H9 (cell line): ENCODE measurements around the gene BTBD7. TPM values are rescaled to one million over a fixed set of nuclear protein-coding genes. Genes with fewer than 3 reads are reported as not detected.
A peak's percentile ranks its signal among the peaks of the same experiment; 100 is the strongest.

ENCODE experiments used
- DNase-seq: peaks from one replicate; pipeline ENCODE4 v3.0.0-alpha.2; 2017
- H2AFZ ChIP-seq: one replicate; pipeline ENCODE4 v1.6.1; 2013; ENCODE audit warnings: mild to moderate bottlenecking, low read length, control low read depth, moderate library complexity
- H2AK5ac ChIP-seq: 2 replicates; pipeline ENCODE4 v1.6.1; 2013; ENCODE audit warnings: low read length, control low read depth, mixed read lengths; ENCODE audit not compliant: insufficient read length
- H2BK120ac ChIP-seq: one replicate; pipeline ENCODE4 v1.6.1; 2013; ENCODE audit warnings: low read depth, mild to moderate bottlenecking, low read length, control low read depth, inconsistent platforms; ENCODE audit not compliant: poor library complexity, severe bottlenecking
- H2BK12ac ChIP-seq: 2 replicates; pipeline ENCODE4 v1.6.1; 2013; ENCODE audit warnings: low read length, control low read depth, mixed read lengths, low read depth; ENCODE audit not compliant: insufficient read length
- H2BK15ac ChIP-seq: 2 replicates; pipeline ENCODE4 v1.6.1; 2013; ENCODE audit warnings: low read depth, low read length, control low read depth
- H2BK20ac ChIP-seq: one replicate; pipeline ENCODE4 v1.6.1; 2013; ENCODE audit warnings: low read depth, mild to moderate bottlenecking, low read length, control low read depth, inconsistent platforms; ENCODE audit not compliant: poor library complexity, severe bottlenecking
- H2BK5ac ChIP-seq: 2 replicates; pipeline ENCODE4 v1.6.1; 2013; ENCODE audit warnings: low read length, control low read depth, mixed read lengths; ENCODE audit not compliant: insufficient read length
- H3K14ac ChIP-seq: 2 replicates; pipeline ENCODE4 v1.6.1; 2013; ENCODE audit warnings: low read length, control low read depth; ENCODE audit not compliant: insufficient read depth
- H3K18ac ChIP-seq: 2 replicates; pipeline ENCODE4 v1.6.1; 2013; ENCODE audit warnings: low read depth, mild to moderate bottlenecking, mixed read lengths, low read length, control low read depth; ENCODE audit not compliant: insufficient read length
- H3K23ac ChIP-seq: 2 replicates; pipeline ENCODE4 v1.6.1; 2013; ENCODE audit warnings: low read length, control low read depth, mixed read lengths, low read depth; ENCODE audit not compliant: insufficient read length
- H3K23me2 ChIP-seq: 2 replicates; pipeline ENCODE4 v1.6.1; 2013; ENCODE audit warnings: low read depth, mild to moderate bottlenecking, mixed read lengths, low read length, control low read depth; ENCODE audit not compliant: insufficient read length, poor library complexity, severe bottlenecking
- H3K27ac ChIP-seq: 2 replicates; pipeline ENCODE4 v1.5.1; 2013; ENCODE audit warnings: low read length, control low read depth, mixed read lengths, low read depth; ENCODE audit not compliant: insufficient read length
- H3K27me3 ChIP-seq: 2 replicates; pipeline ENCODE4 v1.6.1; 2013; ENCODE audit warnings: low read length, control low read depth, inconsistent platforms; ENCODE audit not compliant: insufficient read depth
- H3K4ac ChIP-seq: 2 replicates; pipeline ENCODE4 v1.6.1; 2013; ENCODE audit warnings: low read depth, mild to moderate bottlenecking, control low read depth, inconsistent platforms, low read length, moderate library complexity
- H3K4me1 ChIP-seq: 2 replicates; pipeline ENCODE4 v1.6.1; 2013; ENCODE audit warnings: low read length, control low read depth, inconsistent platforms; ENCODE audit not compliant: insufficient read depth
- H3K4me2 ChIP-seq: 2 replicates; pipeline ENCODE4 v1.6.1; 2013; ENCODE audit warnings: low read length, control low read depth, mixed read lengths; ENCODE audit not compliant: insufficient read length, insufficient read depth
- H3K56ac ChIP-seq: 2 replicates; pipeline ENCODE4 v1.6.1; 2013; ENCODE audit warnings: low read depth, mild to moderate bottlenecking, mixed read lengths, low read length, control low read depth; ENCODE audit not compliant: insufficient read length
- H3K79me1 ChIP-seq: 2 replicates; pipeline ENCODE4 v1.6.1; 2013; ENCODE audit warnings: low read depth, mild to moderate bottlenecking, moderate library complexity, low read length, control low read depth, inconsistent platforms; ENCODE audit not compliant: insufficient read depth, poor library complexity, severe bottlenecking
- H3K79me2 ChIP-seq: 2 replicates; pipeline ENCODE4 v1.6.1; 2013; ENCODE audit warnings: low read length, control low read depth, inconsistent platforms; ENCODE audit not compliant: insufficient read depth
- H3K9ac ChIP-seq: 2 replicates; pipeline ENCODE4 v1.6.1; 2013; ENCODE audit warnings: low read length, control low read depth, mixed read lengths; ENCODE audit not compliant: insufficient read length; ENCODE audit errors: extremely low read depth
- H3K9me3 ChIP-seq: one replicate; pipeline ENCODE4 v1.6.1; 2013; ENCODE audit warnings: low read depth, low read length, inconsistent platforms; ENCODE audit not compliant: control insufficient read depth
- H3T11ph ChIP-seq: one replicate; pipeline ENCODE4 v1.6.1; 2013; ENCODE audit warnings: mild to moderate bottlenecking, low read length, control low read depth, inconsistent platforms
- H4K20me1 ChIP-seq: one replicate; pipeline ENCODE4 v1.6.1; 2013; ENCODE audit not compliant: control insufficient read depth, insufficient read length, insufficient read depth
- H4K5ac ChIP-seq: 2 replicates; pipeline ENCODE4 v1.6.1; 2013; ENCODE audit warnings: low read depth, mild to moderate bottlenecking, mixed read lengths, low read length, control low read depth; ENCODE audit not compliant: insufficient read length
- H4K8ac ChIP-seq: replicated peaks from 2 replicates; pipeline ENCODE4 v1.6.1; 2013; ENCODE audit warnings: low read length, control low read depth, mixed read lengths, low read depth; ENCODE audit not compliant: insufficient read length
- H4K91ac ChIP-seq: 2 replicates; pipeline ENCODE4 v1.6.1; 2013; ENCODE audit warnings: low read depth, mild to moderate bottlenecking, moderate library complexity, mixed read lengths, low read length, control low read depth; ENCODE audit not compliant: insufficient read length
- H3K27ac Mint-ChIP-seq, 3 experiments: 2 replicates in 2 of 3; 3 replicates in 1 of 3; pipeline ENCODE4 v1.8.0; 2020 to 2021; ENCODE audit warnings: mixed read lengths in 3 of 3, mild to moderate bottlenecking in 1 of 3, moderate library complexity in 1 of 3
- H3K27me3 Mint-ChIP-seq: 2 replicates; pipeline ENCODE4 v1.8.0; 2021; ENCODE audit warnings: low read depth, mild to moderate bottlenecking, moderate library complexity, mixed read lengths
- H3K36me3 Mint-ChIP-seq, 3 experiments: 2 replicates in 2 of 3; 3 replicates in 1 of 3; pipeline ENCODE4 v1.8.0; 2020 to 2021; ENCODE audit warnings: low read depth in 3 of 3, mixed read lengths in 3 of 3; ENCODE audit not compliant: insufficient read depth in 1 of 3
- H3K4me1 Mint-ChIP-seq, 2 experiments: 2 replicates each; pipeline ENCODE4 v1.8.0; 2020; ENCODE audit warnings: mixed read lengths in 2 of 2
- H3K4me3 Mint-ChIP-seq, 2 experiments: 2 replicates in 1 of 2; 3 replicates in 1 of 2; pipeline ENCODE4 v1.8.0; 2020 to 2021; ENCODE audit warnings: mild to moderate bottlenecking in 2 of 2, mixed read lengths in 2 of 2, moderate library complexity in 1 of 2
- H3K9me3 Mint-ChIP-seq, 2 experiments: 2 replicates in 1 of 2; 3 replicates in 1 of 2; pipeline ENCODE4 v1.8.0; 2020; ENCODE audit warnings: mild to moderate bottlenecking in 2 of 2, mixed read lengths in 2 of 2, moderate library complexity in 1 of 2
- WGBS: extraction: QIAGEN DNeasy Blood & Tissue Kit; methylation state at CpG from one replicate; pipeline ENCODE4 v1.1.7; 2013; ENCODE audit warnings: missing lambda C conversion rate, low lambda C conversion rate, mixed read lengths; ENCODE audit not compliant: insufficient read length; ENCODE audit errors: extremely low coverage; 5-methylcytosine and 5-hydroxymethylcytosine counted together
- total RNA-seq: library from RNA; stranded (reverse); gene quantifications from 2 replicates; pipeline ENCODE4 v1.2.1, GENCODE V29; 2021
- TF ChIP-seq, protein P1 (sequence below): fragments of 200-600 bp; sonication (generic); conservative IDR thresholded peaks from 3 replicates; pipeline ENCODE4 v1.8.0; 2021; ENCODE audit warnings: antibody characterized with exemption, mild to moderate bottlenecking

BTBD7 gene
- total RNA-seq, 1 experiment from 2014 or later: 44.1 TPM

DNA sequence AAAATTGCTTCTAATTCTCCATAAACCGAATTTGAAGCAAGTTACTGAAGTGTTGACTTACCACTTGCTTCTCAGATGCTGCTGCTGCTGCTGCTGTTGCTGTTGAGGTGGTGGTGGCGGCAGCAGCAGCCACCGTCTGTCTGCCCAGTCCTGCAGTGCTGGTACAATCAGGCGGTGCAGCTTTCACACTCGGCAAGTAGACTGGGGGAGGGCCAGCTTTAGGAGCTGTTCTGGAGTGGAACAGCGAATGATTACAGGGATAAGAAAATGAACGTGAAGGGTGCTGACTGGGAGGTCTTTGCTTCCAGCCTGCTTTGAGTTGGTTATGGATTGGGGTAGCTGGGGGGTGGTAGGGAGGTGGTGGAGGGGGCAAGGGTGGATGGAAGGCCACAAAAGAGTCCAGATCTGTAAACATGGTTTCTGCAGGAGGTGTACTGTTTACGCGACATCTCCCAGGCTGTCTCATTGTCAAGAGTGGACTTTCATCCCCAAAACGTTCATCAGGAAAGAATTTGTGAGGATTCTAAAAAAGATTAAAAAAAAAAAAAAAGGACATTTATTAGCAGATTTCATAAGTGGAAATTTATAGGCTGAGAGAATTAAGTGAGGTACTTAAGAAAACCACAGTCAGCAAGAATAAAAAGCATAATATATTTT, 86.9 kb downstream of the BTBD7 start:
- Histone ChIP-seq H3K27me3 (no peaks in the 10 kb centered on the region), H3K23me2 (no peaks in the 10 kb centered on the region), H3K14ac (no peak overlapping the region), H2BK12ac (no peak overlapping the region), H2BK20ac (no peak overlapping the region), H3T11ph (no peak overlapping the region), H4K91ac (no peak overlapping the region), H2BK5ac (no peak overlapping the region), H3K56ac (no peak overlapping the region), H3K4ac (no peak overlapping the region), H3K27ac (no peak overlapping the region), H3K18ac (no peak overlapping the region), H2BK15ac (no peak overlapping the region), H3K4me2 (no peak overlapping the region), H2AFZ (no peak overlapping the region), H3K79me1 (no peaks in the 10 kb centered on the region), H4K8ac (no peak overlapping the region), H2AK5ac (no peak overlapping the region), H4K20me1 (no peaks in the 10 kb centered on the region), H2BK120ac (no peak overlapping the region), H4K5ac (no peak overlapping the region), H3K9me3 (no peaks in the 10 kb centered on the region), H3K23ac (no peak overlapping the region), H3K4me1 (no peaks in the 10 kb centered on the region), H3K79me2 (no peaks in the 10 kb centered on the region), H3K9ac (no peak overlapping the region)
- no peak for DNase-seq
- no peak overlapping the region for H3K4me3 Mint-ChIP-seq
- H3K9me3 Mint-ChIP-seq: no peaks in the 10 kb centered on the region
- TF ChIP-seq, protein P1, sequence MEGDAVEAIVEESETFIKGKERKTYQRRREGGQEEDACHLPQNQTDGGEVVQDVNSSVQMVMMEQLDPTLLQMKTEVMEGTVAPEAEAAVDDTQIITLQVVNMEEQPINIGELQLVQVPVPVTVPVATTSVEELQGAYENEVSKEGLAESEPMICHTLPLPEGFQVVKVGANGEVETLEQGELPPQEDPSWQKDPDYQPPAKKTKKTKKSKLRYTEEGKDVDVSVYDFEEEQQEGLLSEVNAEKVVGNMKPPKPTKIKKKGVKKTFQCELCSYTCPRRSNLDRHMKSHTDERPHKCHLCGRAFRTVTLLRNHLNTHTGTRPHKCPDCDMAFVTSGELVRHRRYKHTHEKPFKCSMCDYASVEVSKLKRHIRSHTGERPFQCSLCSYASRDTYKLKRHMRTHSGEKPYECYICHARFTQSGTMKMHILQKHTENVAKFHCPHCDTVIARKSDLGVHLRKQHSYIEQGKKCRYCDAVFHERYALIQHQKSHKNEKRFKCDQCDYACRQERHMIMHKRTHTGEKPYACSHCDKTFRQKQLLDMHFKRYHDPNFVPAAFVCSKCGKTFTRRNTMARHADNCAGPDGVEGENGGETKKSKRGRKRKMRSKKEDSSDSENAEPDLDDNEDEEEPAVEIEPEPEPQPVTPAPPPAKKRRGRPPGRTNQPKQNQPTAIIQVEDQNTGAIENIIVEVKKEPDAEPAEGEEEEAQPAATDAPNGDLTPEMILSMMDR: no peak
- H3K4me1 Mint-ChIP-seq: peaks cover 2 to 5% of the 10 kb centered on the region in 2 experiments; a peak in 3 of 4 replicates
- no CpG with 5 or more reads among the region's 10 CpGs for WGBS
- peaks cover 14 to 66% (median 50%) of the 10 kb centered on the region in 3 experiments for H3K36me3 Mint-ChIP-seq
- no peaks in the 10 kb centered on the region for H3K27me3 Mint-ChIP-seq
- H3K27ac Mint-ChIP-seq: peak overlapping the region in 2 of 3 experiments; percentile 11 to 45; a peak in 1 of 7 replicates
